Astrocyte of the spinal cord (primary cell): ENCODE data around the gene RFXAP.

Experiments
- DNase-seq: peaks from one replicate; pipeline ENCODE4 v3.0.0; 2011; ENCODE audit warnings: low read depth, low spot score
- H3K4me3 ChIP-seq: 2 replicates; pipeline ENCODE4 v1.5.1; 2011; ENCODE audit warnings: low read depth, mild to moderate bottlenecking, low read length, moderate library complexity
- CTCF ChIP-seq: IDR thresholded peaks from 2 replicates; pipeline ENCODE4 v1.5.1; 2012; ENCODE audit warnings: low read depth, mild to moderate bottlenecking, low read length, inconsistent platforms
- in situ Hi-C: cut with HindIII; loops from 2 replicates; pipeline ENCODE4 v1.10.0; 2017; ENCODE audit warnings: low sequenced_read_pairs

Gene RFXAP

GRCh38 chr13:36858290-36858689 lies 39.3 kb downstream of the RFXAP start:
- peak; percentile 56 for TF ChIP-seq CTCF
- DNase-seq, result peak; percentile 66
- no peak overlapping the region for H3K4me3 ChIP-seq
- in situ Hi-C loops, result no loop called here

- H3K4me3 ChIP-seq, result no peak overlapping the region
- no peak for DNase-seq
- no peak for TF ChIP-seq CTCF
- in situ Hi-C loops, result no loop called here
Measured at GRCh38 chr13:36859259-36859658, 40.2 kb downstream of the RFXAP start.

GRCh38 chr13:36862002-36862685 lies 43.1 kb downstream of the RFXAP start:
- in situ Hi-C loops, result no loop called here
- H3K4me3 ChIP-seq, result no peak overlapping the region
- DNase-seq, result no peak
- TF ChIP-seq CTCF, result no peak

- in situ Hi-C loops, result no loop called here
- no peak for DNase-seq
- no peak overlapping the region for H3K4me3 ChIP-seq
- no peak for TF ChIP-seq CTCF
Measured at GRCh38 chr13:36862722-36863121, 43.7 kb downstream of the RFXAP start.

- in situ Hi-C loops, result no loop called here
- H3K4me3 ChIP-seq, result no peak overlapping the region
- no peak for TF ChIP-seq CTCF
- no peak for DNase-seq
Measured at GRCh38 chr13:36865265-36865664, 46.2 kb downstream of the RFXAP start.

GRCh38 chr13:36866232-36866631 lies 47.2 kb downstream of the RFXAP start:
- no peak overlapping the region for H3K4me3 ChIP-seq
- TF ChIP-seq CTCF, result no peak
- DNase-seq, result no peak
- in situ Hi-C loops, result no loop called here
